ENCODE data around the gene FYB1. TPM values are rescaled to one million over a fixed set of nuclear protein-coding genes. Genes with fewer than 3 reads are reported as not detected.

Gene FYB1
- total RNA-seq, 4 donors from 2014 or later = 1.5 to 3.9 (median 3.0) TPM

GRCh38 chr5:39216631-39217030 lies 2.7 kb downstream of the FYB1 start:
- no peak overlapping the region for H3K27ac ChIP-seq

GRCh38 chr5:39215857-39216256 lies 3.5 kb downstream of the FYB1 start:
- no peaks in the 10 kb centered on the region for H3K27me3 ChIP-seq
- H3K36me3 ChIP-seq = no peaks in the 10 kb centered on the region
- no peak for TF ChIP-seq EP300 (IDR thresholded peaks at IDR 0.05)
- TF ChIP-seq POLR2AphosphoS5 (IDR thresholded peaks at IDR 0.05) = no peak
- TF ChIP-seq CTCF (IDR thresholded peaks at IDR 0.05) = no peak
- no peak for TF ChIP-seq POLR2A (IDR thresholded peaks at IDR 0.05)
- no peak overlapping the region for H3K4me3 ChIP-seq
- DNase-seq (ENCODE audit: low spot score in 2 of 2) = no peak
- H3K9me3 ChIP-seq = no peaks in the 10 kb centered on the region
- 49% methylated on average over 3 of the region's 3 CpGs for WGBS
- H3K27ac ChIP-seq = no peak overlapping the region
- peaks cover 11% of the 10 kb centered on the region for H3K4me1 ChIP-seq

More at GRCh38 chr5:39216631-39217030, 2.7 kb downstream of the FYB1 start:
- no peak overlapping the region for H3K4me3 ChIP-seq
- H3K4me1 ChIP-seq = peaks cover 11% of the 10 kb centered on the region
- no peaks in the 10 kb centered on the region for H3K9me3 ChIP-seq
- TF ChIP-seq POLR2A (IDR thresholded peaks at IDR 0.05) = no peak
- TF ChIP-seq CTCF (IDR thresholded peaks at IDR 0.05) = no peak
- TF ChIP-seq POLR2AphosphoS5 (IDR thresholded peaks at IDR 0.05) = no peak
- no peak for TF ChIP-seq EP300 (IDR thresholded peaks at IDR 0.05)
- DNase-seq (ENCODE audit: low spot score in 2 of 2) = no peak
- 83% methylated on average over 2 of the region's 2 CpGs for WGBS
- no peaks in the 10 kb centered on the region for H3K36me3 ChIP-seq
- H3K27me3 ChIP-seq = no peaks in the 10 kb centered on the region

- no peak for DNase-seq (ENCODE audit: low spot score in 2 of 2)
- Histone ChIP-seq H3K4me1 (peaks cover 11% of the 10 kb centered on the region), H3K27ac (no peak overlapping the region), H3K9me3 (no peaks in the 10 kb centered on the region), H3K27me3 (no peaks in the 10 kb centered on the region), H3K36me3 (no peaks in the 10 kb centered on the region), H3K4me3 (no peak overlapping the region)
- 70% methylated on average over 6 of the region's 6 CpGs for WGBS
- TF ChIP-seq CTCF (IDR thresholded peaks at IDR 0.05) (no peak), POLR2A (IDR thresholded peaks at IDR 0.05) (no peak), POLR2AphosphoS5 (IDR thresholded peaks at IDR 0.05) (no peak), EP300 (IDR thresholded peaks at IDR 0.05) (no peak)
These were observed 4.3 kb downstream of the FYB1 start for GRCh38 chr5:39214912-39215709.

- H3K4me3 ChIP-seq = no peak overlapping the region
- H3K27me3 ChIP-seq = no peaks in the 10 kb centered on the region
- no peaks in the 10 kb centered on the region for H3K36me3 ChIP-seq
- no peak for DNase-seq (ENCODE audit: low spot score in 2 of 2)
- no peak overlapping the region for H3K27ac ChIP-seq
- TF ChIP-seq POLR2A (IDR thresholded peaks at IDR 0.05) = no peak
- TF ChIP-seq CTCF (IDR thresholded peaks at IDR 0.05) = no peak
- TF ChIP-seq EP300 (IDR thresholded peaks at IDR 0.05) = no peak
- TF ChIP-seq POLR2AphosphoS5 (IDR thresholded peaks at IDR 0.05) = no peak
- 76% methylated on average over 6 of the region's 6 CpGs for WGBS
- H3K4me1 ChIP-seq = peaks cover 8% of the 10 kb centered on the region
- H3K9me3 ChIP-seq = no peaks in the 10 kb centered on the region
These were observed 5.7 kb downstream of the FYB1 start for GRCh38 chr5:39213447-39214207.

- TF ChIP-seq CTCF (IDR thresholded peaks at IDR 0.05) (no peak), EP300 (IDR thresholded peaks at IDR 0.05) (no peak), POLR2A (IDR thresholded peaks at IDR 0.05) (no peak), POLR2AphosphoS5 (IDR thresholded peaks at IDR 0.05) (no peak)
- Histone ChIP-seq H3K4me1 (no peaks in the 10 kb centered on the region), H3K4me3 (no peak overlapping the region), H3K27me3 (no peaks in the 10 kb centered on the region), H3K9me3 (no peaks in the 10 kb centered on the region), H3K36me3 (no peaks in the 10 kb centered on the region), H3K27ac (no peak overlapping the region)
- WGBS = 76% methylated on average over 3 of the region's 3 CpGs
- no peak for DNase-seq (ENCODE audit: low spot score in 2 of 2)
These were observed 7.6 kb downstream of the FYB1 start for GRCh38 chr5:39211773-39212172.

Measured in suprapubic skin (tissue), 4 donors.